Stimulated activated CD4-positive, alpha-beta T cell treated with anti-CD3 and anti-CD28 coated beads, Interleukin-15, amount 100 ng/mL, for 48 hours (primary cell): ENCODE measurements around the gene ARHGEF7.
"Not testable (repeated sequence)": the region's sequence is repeated elsewhere in the genome, so short reads cannot be mapped to it uniquely, and the experiment has no call there.

Experiments used
- DNase-seq, 2 donors: peaks; one replicate each; pipeline ENCODE4 v3.0.0-alpha.2; 2020; ENCODE audit warnings: low read depth in 2 of 2

Gene ARHGEF7

DNA sequence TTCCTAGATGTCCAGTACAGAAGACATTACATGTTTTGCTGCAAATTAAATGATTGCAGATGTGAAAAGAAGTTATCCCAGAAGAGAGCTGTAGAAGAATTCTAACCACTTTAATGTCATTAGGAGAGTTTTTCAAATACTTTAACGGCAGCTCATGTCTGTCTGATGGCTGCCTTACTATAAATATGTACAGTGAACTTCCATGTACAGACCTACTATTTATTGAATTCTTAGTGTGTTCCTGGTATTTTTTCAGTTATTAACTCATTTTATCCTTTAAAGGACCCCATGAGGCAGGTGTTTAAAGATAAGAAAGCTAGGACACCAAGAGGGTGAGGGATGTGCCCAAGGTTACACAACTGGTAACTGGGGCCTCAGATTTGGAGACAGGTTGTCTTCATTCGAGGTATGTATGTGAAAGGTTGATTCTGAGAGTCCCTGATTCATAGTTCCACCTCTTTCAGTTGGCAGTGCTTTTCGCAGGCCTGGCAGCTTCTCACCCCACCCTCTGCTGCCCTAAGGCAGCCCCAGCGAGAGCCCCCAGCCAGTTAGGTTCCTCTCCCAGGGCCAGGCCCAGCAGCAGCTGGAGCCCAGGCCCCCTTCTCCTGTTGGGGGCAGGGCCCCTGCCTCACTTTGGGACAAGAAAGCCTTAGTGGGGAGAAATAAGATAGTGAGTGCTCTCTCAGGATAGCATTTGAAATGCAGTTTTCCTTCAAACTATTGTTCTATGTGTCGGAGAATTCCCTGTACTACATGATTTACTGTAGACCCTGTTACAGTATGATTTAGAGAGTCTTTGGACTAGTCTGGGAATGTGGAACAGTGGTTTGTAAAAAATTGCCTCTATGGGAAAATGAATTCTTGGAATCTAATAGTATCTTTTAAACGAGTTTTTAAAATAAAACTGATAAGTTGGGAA lies 137.6 kb downstream of the ARHGEF7 start:
- DNase-seq = no peak

DNA sequence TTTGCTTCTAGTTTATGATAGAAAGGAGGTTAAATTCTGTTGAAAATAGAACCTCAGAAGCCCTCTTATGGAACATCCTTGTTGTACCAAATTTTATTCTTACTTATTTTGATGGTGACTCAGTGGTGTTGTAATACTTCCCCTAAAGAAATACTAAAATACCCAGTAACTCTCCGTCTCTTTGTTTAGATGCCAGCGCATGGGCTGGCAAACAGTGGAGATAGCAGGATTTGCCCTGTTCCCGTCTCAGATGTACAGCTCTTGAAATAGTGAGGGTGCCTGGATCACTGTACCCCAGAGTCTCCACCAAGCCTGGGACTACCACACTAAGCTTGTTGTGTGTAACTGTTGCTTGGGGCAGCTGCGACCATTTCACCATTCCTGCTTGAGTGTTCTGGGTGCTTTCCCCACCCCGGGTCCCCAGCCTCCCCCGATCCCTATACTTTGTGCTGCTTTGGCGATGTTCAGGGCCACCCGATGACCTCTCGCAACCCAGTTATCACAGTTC lies 138.3 kb downstream of the ARHGEF7 start:
- no peak for DNase-seq

DNA sequence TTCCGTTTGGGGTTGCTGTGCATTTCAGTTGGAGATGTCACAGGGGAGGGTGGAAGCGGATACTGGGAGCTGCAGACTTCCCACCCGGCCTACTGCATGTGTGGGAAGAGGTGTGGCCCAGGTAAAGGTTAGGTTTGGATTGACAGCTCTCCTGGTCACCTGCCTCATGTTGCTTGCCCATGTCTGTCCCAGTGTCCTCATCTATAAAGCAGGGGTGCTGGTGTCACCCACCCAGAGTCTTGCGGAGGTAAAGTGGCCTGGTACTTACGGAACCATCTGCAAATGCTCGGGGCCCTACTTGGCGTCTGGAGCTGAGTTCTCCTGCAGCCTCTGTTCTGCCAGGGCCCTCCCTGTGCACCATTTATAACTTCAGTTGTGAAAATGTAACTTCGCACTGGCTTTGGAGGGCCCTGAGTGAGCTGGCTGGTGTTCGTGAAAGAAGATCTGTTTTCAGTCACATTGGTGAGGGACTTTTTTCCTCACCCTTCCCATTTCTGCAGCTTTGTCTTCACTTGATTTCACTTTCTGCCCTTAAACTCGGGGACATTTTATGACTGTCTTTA lies 140.2 kb downstream of the ARHGEF7 start:
- DNase-seq = no peak

DNA sequence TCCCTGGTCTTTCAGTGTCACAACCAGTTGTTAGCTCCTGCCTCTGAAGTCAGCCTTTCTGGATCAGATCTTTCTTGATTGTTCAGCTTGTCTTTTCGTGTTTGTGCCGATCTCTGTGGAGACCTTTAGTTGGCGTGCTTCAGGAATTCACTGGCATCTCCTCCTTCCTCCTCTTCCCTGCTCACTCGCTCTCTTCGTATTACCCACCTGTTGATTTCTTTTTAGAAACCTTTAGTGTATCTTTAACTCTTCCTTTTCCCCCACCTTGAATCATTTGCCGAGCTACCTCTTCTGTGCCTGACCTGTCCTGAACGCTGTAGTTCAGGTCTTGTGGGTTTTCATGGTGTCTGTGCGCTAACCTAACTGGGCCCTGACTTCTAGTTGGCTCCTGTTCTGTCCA lies 141.3 kb downstream of the ARHGEF7 start:
- no peak for DNase-seq

DNA sequence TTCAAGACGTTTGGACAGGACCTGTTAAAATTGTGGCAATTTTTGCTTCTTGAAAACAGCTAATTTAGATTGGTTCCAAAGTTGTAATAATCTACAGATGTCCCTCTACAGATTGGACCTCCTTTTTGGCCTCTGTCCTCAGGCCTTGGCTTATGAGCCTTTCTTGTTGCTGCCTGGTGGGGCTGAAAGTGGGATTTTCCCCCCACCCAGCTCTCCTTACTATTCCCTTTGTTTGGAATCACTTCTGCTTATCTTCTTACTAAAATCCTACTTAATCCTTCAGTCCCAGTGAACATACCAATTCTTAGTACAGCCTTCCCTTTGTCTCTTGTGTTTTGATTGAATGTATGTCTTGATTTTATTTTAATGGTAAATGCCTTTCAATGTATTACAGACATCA lies 141.8 kb downstream of the ARHGEF7 start:
- DNase-seq = no peak

DNA sequence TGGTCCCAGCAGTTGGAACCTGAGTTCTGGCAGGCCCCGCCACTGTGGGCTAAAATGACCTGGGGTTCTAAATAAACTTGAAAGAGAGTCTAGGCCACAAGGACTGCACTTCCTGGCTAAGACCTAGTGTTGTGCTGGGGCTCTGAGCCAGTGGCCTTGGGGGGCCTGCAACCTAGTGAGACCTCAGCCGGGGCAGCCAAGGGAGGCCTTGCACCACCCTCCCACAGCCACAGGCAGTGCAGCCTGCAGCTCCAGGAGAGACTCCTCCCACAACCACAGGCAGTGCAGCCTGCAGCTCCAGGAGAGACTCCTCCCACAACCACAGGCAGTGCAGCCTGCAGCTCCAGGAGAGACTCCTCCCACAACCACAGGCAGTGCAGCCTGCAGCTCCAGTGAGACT lies 142.8 kb downstream of the ARHGEF7 start:
- not testable (repeated sequence) for DNase-seq

DNA sequence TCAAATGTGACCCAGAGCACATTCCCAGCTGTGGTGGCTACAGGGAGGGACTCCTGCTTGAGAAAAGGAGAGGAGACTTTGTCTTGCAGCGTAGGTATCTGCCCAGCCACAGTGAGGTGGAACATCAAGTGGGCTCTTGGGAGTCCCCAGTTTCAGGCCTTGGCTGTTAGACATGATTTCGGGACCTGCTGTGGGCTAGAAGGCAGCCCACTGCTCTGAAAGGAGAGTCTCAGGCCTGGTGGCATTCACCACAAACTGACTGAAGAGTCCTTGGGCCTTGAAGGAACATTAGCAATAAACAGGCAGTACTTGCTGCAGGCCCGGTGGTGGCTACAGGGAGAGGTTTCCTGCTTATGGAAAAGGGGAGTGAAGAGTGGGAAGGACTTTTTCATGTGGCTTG lies 143.5 kb downstream of the ARHGEF7 start:
- DNase-seq = no peak

DNA sequence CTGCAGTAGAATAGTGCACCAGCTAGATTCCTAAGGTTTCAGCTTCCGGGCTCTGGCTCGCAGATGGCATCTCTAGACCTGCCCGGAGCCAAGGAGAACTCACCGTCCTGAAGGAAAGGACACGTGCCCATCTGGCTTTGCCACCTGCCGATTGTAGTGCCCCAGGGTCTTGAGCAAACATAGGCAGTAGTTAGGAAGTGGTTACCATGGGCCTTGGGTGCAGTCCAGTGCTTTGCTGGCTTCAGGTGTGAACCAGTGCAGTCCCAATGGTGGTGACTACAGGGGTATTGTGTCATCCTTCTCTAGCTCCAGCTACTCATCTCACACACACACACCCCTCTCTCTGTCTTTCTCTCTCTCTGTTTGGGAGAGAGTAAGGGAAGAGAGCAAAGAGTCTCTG lies 143.9 kb downstream of the ARHGEF7 start:
- no peak for DNase-seq

DNA sequence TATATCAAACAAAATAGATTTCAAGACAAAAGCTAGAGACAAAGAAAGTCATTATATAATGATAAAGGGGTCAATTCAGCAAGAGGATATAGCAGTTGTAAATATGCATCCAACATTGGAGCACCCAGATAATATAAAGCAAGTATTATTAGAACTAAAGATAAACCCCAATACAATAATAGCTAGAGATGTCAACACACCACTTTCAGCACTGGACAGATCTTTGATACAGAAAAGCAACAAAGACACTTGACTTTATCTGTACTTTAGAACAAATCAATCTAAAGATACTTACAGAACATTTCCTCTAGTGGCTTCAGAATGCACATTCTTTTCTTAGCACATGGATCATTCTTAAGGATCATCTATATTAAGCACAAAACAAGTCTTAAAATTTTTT lies 146.2 kb downstream of the ARHGEF7 start:
- DNase-seq = no peak

DNA sequence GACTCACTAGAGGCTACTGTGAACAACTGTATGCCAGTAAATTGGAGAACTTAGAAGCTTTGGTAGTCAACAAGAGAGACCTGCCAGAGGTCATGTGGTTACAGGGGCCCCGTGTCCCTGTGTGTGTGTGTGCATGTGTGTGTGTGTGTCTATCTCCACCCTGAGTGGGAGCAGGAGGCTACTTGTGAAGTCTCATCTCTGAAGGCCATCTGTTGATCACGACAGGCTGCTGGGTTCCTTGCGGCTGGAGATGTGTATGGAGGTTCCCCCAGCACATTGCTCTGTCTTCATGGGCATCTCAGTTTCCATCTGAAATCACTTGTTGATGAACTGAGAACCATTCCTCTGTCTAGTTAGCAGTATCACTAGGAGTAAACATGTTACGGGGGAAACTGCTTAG lies 147.2 kb downstream of the ARHGEF7 start:
- no peak for DNase-seq

DNA sequence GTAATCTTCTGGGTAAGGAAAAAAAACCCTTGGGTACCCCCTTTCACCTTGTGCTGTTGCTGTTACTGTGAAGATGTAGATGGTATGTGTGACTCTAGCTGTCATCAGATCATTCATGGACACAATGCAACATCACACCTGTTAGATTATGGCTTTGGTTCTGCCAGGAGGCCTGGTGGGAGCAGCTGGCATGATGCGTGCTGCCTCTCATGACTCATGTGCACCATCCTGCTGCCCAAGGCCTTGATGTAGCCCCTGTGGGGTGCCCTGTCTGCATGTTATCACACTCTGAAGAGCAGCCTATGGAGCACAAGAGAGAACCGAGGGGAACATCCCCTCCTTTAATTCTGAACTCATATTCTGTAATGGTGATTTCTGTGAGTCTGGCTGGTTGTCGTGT lies 147.6 kb downstream of the ARHGEF7 start:
- no peak for DNase-seq

DNA sequence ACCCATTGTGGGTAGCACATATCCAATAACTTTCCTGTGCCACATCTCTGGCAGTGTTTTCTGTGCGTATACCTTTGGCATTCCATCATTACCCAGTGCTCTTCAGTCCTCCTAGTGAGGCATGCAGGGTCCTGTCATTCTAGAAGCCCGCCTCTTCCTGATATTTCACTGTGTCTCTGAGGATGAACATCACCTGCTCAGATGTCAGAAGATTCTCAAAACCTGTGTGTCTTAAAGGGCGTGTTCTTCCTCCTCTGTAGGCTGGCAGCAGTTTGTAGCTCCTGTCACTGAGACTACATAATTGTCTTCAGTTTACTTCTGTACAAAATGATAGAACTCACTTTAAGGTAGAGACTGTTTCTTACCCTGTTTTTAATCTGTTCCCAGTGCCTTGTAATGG lies 148.5 kb downstream of the ARHGEF7 start:
- DNase-seq = no peak

DNA sequence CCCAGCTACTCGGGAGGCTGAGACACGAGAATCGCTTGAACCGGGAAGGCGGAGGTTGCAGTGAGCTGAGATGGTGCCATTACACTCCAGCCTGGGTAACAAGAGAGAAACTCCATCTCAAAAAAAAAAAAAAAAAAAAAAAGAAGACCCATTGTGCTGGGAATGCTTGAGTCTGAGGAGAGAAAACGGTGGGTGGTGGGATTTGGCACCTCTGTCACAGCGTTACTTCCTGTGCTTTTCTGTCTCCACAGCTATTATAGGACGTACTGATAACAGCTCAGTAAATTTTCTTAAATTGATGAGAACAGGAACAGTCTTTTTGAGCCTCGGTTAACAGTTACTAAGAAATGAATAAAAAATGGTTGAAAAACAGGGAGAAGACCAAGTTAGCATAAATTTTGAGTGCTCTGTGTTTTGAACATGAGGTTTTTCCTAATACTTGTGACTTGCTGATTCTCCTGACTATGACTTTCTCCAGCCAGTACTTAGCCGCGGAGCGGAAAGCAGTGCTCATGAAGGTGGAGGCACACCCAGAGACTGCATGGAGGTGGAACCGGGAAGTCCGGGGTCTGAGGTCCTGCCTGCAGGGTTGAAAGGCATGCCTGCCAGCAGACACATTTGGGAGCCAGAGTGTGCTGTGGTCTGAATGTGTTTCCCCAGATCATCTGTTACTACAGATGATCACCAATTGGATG lies 150.0 kb downstream of the ARHGEF7 start:
- no peak for DNase-seq

DNA sequence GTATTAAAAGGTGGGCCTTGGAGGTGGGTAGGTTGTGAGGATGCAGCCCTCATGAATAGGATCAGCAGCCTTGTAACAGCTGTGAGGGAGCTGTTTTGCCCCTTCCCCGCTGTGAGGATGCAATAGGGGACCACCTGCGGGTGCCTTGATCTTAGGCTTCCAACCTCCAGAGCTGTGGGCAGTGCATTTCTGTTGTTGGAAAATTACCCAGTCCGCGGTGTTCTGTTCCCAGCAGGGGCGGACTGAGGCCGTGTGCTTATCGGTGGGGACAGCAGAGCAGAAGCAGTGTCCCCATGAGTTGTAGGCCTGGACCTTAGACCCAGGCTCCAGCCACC lies 150.6 kb downstream of the ARHGEF7 start:
- DNase-seq = no peak

DNA sequence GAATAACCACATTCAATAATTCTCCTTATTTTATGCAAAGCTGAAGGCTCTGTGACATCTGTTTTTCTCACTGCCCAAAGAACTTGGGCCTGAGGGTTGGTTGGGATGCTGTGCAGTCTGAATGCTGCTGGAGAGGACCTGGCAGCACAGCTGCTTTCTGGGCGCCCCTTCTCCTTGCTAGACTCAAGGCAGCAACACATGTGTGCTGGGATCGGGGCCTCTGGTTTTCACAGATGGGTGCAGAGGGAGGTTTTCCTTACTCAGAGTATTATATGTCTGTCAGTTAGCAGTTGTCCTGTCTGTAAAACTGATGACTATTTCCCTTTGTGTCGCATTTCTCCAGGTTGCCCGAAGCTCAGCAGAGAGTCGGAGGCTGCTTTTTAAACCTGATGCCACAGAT lies 152.1 kb downstream of the ARHGEF7 start:
- no peak for DNase-seq

DNA sequence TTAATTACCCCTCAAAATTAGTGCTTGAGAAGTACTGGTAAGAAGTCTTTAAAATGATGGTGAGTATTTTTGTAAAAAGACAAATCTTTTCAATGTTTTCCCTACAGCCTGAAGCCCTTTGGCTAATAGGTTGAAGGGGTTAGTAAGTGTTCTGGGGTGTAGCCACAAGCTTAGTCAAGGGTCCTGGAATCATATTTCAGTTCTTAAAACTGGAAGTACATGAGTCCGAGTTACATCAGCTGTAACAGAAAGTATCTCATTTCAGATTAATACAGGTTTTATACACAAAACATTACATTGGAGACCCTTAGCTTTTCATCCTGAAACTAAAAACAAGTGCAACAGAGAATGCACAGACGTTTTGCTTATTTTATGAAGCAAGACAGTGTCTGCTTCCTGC lies 152.7 kb downstream of the ARHGEF7 start:
- no peak for DNase-seq

DNA sequence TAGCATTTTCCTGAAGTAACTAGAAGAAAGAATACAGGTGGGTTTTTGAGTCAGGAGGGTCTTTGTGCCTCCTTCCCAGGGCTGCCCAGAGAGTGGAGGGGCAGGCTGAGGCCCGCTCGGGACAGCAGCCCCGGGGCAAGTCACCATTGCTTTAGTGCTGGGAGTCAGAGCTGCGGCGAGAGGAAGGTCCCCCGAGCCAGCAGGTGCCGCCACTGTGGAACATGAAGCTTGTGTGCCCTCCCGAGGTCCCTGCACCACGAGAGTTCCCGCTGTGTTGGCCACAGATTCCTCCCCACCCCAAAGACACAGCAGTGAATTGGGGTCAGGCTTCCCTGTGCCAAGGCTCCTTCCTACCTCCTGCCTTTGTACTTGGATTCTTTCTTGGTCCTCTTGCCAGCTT lies 154.4 kb downstream of the ARHGEF7 start:
- DNase-seq = no peak

DNA sequence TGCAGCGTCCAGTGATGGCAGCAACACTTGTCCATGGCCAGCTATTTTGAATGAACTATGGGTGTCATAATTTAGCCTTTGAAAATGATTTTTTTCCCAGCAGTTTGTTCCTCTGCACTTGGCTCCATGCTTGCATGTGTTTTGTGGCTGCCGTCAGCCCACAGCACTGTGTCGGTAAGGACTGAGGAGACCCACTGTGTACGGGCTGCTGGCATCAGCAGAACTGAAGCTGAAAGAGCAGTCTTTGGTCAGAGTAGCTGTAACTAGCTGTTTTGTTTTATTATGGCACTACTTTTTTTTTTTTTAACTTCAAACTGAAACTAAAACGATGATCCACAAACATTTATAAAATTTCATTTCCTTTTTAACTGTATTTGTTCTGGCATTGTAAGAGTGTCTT lies 155.0 kb downstream of the ARHGEF7 start:
- DNase-seq = no peak

DNA sequence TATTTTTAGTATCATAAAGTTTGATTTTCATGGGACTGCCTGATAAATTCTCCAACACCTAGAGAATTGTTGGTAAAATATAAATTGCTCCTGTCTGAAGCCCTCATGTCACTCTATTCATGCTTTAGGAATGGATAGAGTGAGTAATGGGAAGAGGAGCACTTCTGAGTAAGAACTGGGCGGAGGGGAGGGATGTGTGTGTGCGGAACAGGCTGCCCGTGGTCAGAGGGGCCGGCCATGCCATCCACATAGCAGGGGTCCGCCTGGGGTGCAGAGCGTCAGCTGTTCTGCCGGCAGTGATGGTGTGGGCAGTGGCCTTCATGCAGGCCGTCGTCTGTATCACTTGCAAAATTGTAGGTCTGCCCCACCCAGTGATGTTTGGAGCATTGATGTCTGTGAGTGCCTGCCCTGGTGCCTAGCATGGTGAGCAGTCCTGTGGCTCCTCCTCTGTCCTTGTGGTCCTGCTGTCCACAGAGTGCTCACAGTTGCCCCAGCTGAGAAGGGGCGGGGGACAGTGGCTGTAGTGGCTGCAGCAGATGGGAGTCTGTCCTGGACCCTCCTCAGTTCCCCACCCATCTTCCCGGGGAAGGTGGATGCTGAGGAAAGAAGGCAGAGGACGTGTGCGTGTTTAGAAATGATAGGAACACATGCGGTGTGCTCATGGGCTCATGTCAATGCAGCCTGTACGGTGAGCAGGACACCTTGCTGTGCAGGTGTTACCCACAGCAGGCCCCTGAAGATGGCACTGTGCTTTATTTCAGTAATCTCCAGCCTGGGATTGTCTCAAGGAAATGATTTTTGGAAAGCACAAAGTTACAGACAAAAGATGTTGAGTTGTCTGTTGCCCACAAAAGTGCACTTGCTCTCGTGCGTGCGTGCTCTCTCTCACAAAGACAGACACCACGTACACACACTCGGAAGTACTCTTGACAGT lies 155.9 kb downstream of the ARHGEF7 start:
- DNase-seq = no peak

DNA sequence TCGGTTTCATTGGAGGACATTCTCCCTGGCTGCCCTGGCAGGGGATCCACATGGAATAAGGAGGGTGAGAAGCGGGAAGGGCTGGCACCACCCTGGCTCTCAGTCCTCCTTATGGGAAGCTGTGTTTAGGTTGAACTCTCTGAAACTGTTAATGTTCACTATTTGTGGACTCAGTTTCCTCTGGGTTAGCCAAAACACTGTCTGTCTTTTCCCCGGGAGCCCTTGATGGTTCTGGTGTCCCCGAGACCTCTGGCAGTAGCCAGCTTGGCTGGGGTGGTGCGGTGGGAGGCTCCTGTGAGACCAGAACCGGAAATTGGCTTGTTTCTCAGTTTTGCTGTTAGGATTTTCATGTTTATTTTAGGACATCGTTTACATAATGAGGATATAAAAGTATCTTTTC lies 157.0 kb downstream of the ARHGEF7 start:
- no peak for DNase-seq

DNA sequence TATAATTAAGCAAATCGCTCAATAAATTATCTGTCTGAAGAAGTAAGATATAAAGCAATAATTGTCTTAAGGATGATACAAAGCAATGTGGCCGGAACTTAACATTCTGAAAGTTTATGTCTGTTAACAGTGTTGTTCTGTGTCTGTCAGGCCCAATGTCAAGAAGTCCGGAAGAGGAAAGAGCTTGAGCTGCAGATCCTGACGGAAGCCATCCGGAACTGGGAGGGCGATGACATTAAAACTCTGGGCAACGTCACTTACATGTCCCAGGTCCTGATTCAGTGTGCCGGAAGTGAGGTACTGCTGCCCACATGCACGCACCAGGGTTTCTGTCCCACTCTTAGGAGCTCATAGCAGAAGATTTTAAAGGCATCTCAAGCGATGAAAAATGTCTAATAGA lies 160.3 kb downstream of the ARHGEF7 start:
- no peak for DNase-seq
